HG03432 (cell line): ENCODE data around the gene CD320.

Source experiments
- ATAC-seq: cut with Tn5 transposase; IDR thresholded peaks from one replicate; pipeline ENCODE4 v1.9.1; 2021; ENCODE audit warnings: mild to moderate bottlenecking, moderate library complexity; ENCODE audit not compliant: unreplicated experiment

Gene CD320

GRCh38 chr19:8255426-8256125 is 52.6 kb downstream of the CD320 start:
- ATAC-seq: no peak

GRCh38 chr19:8254286-8255001 is 53.7 kb downstream of the CD320 start:
- no peak for ATAC-seq

GRCh38 chr19:8253678-8254077 is 54.5 kb downstream of the CD320 start:
- no peak for ATAC-seq

DNA sequence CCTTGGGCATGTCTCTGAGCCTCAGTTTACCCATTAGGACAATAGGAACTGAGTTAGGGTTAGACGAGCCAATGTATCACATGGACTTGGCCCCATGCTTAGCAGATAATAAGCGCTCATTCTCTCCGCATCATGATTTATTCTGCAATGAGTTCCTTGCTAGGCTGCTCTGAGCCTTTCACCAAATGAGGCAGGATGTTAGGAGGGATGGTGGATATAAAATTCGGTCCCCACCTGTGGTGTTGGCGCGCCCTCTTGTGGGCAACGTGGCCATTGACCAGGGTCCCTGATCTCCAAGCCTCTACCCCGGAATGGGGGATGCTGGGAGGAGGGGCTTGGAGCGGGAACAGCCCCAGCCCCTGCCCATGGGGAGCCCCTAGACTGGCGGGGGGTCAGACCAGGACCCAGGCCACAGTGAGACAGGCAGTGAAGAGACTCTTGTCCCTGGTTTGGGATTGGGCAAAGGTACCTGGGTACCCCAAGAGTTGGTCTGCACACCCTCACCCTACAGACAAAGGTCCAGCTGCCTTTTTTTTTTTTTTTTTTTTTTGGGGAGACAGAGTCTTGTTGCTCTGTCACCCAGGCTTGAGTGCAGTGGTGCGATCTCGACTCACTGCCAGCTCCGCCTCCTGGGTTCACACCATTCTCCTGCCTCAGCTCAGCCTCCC is 55.1 kb downstream of the CD320 start:
- ATAC-seq: no peak
